Measurements from ENCODE around the gene MS4A10. TPM values are rescaled to one million over a fixed set of nuclear protein-coding genes. Genes with fewer than 3 reads are reported as not detected.

Gene MS4A10
- total and polyA plus RNA-seq, 2 of the 8 experiments (the other 6 are each of a cell fraction or from before 2014, with no cell fraction given), result not detected

DNA sequence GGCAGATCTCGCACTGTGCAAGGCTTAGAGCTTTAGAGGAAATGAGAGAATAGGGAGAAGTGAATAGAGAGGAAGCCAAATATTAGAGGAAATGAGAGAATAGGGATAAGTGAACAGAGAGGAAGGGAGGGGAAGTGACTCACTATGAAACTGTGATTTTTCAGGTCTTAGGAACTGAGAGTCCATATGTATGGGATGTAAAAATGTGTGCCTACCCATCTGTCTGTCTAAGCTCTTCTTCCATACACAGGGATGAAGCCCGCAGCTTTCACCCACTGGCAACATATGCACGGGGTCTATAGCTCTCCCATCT lies 50.4 kb downstream of the MS4A10 start:
- Histone ChIP-seq H3K4ac (replicated peaks; ENCODE audit: insufficient read length, low read depth, low read length) (no peak overlapping the region), H4K20me1 (replicated peaks in 1 of 2; ENCODE audit: control insufficient read depth in 1 of 2, insufficient read depth in 2 of 2, low read length in 2 of 2) (no peaks in the 10 kb centered on the region), H4K5ac (ENCODE audit: insufficient read length, low read depth, low read length) (no peak overlapping the region), H3K14ac (ENCODE audit: insufficient read length) (no peak overlapping the region), H2BK12ac (ENCODE audit: low read depth, low read length) (no peak overlapping the region), H3K4me3 (ENCODE audit: extremely low read depth in 1 of 4, insufficient read depth in 2 of 4, low read depth in 3 of 4, low read length in 4 of 4) (no peak overlapping the region), H2BK20ac (ENCODE audit: low read length) (no peak overlapping the region), H3K79me1 (ENCODE audit: low read depth, low read length) (no peaks in the 10 kb centered on the region), H3K36me3 (ENCODE audit: control insufficient read depth in 2 of 4, insufficient read depth in 4 of 4, low read length in 3 of 4) (no peaks in the 10 kb centered on the region), H3K27ac (ENCODE audit: low read depth, low read length) (no peak overlapping the region), H2AFZ (ENCODE audit: low read length) (no peak overlapping the region), H4K91ac (replicated peaks; ENCODE audit: insufficient read length, low read length) (no peak overlapping the region), H3K27me3 (replicated peaks in 1 of 4; ENCODE audit: control insufficient read depth in 3 of 4, extremely low read depth in 1 of 4, insufficient read depth in 3 of 4, low read length in 3 of 4) (no peaks in the 10 kb centered on the region; a peak in 1 of 7 replicates), H3K18ac (ENCODE audit: extremely low read depth, low read length) (no peak overlapping the region), H2BK5ac (ENCODE audit: low read depth, low read length) (no peak overlapping the region), H3K4me2 (ENCODE audit: insufficient read depth in 1 of 2, low read depth in 2 of 2, low read length in 2 of 2) (no peak overlapping the region), H3K4me1 (replicated peaks in 1 of 4; ENCODE audit: control insufficient read depth in 3 of 4, insufficient read depth in 4 of 4, low read length in 3 of 4) (no peaks in the 10 kb centered on the region; a peak in 2 of 7 replicates), H3K9ac (replicated peaks in 1 of 4; ENCODE audit: extremely low read depth in 1 of 4, low read depth in 3 of 4, low read length in 3 of 4) (no peak overlapping the region), H3K23me2 (ENCODE audit: low read depth, low read length) (no peaks in the 10 kb centered on the region), H3K79me2 (ENCODE audit: control insufficient read depth in 1 of 2, insufficient read depth in 2 of 2, low read length in 2 of 2) (no peaks in the 10 kb centered on the region), H3K9me3 (ENCODE audit: insufficient read depth in 2 of 2, low read depth in 1 of 2, low read length in 1 of 2) (no peaks in the 10 kb centered on the region), H2BK15ac (ENCODE audit: low read length) (no peak overlapping the region), H2AK5ac (ENCODE audit: low read depth, low read length) (no peak overlapping the region), H2BK120ac (replicated peaks; ENCODE audit: low read depth, low read length) (no peak overlapping the region), H4K8ac (ENCODE audit: extremely low read depth, insufficient read depth, low read length) (no peak overlapping the region), H3K23ac (ENCODE audit: insufficient read length) (no peak overlapping the region), H3K56ac (replicated peaks; ENCODE audit: insufficient read length, low read depth, low read length) (no peak overlapping the region)
- ChIA-PET POLR2A (ENCODE audit: partially characterized antibody) (no interaction called here), CTCF (ENCODE audit: partially characterized antibody) (interaction anchor here (0.7 to 18.0 kb wide), 4 partner anchors 32 to 95 kb away, joined by 3 to 522 read pairs (median 6); partner anchors contain the start of genes PRPF19 and ZP1)
- WGBS, 2 experiments (ENCODE audit: extremely low coverage in 1 of 2, insufficient coverage in 1 of 2, insufficient read length in 1 of 2, insufficient replicate concordance in 2 of 2, low coverage in 1 of 2, low lambda C conversion rate in 2 of 2, missing lambda C conversion rate in 1 of 2), result 72% methylated on average over 3 of the region's 3 CpGs; no CpG with 5 or more reads in 1 of the 2 experiments
- DNase-seq (ENCODE audit: low read depth in 1 of 2, low spot score in 2 of 2) (no peak), FAIRE-seq (no peak)
- TF ChIP-seq EGR1 (IDR thresholded peaks at IDR 0.05; ENCODE audit: borderline replicate concordance, low read depth, low read length), result no peak
- TF ChIP-seq, protein P1, sequence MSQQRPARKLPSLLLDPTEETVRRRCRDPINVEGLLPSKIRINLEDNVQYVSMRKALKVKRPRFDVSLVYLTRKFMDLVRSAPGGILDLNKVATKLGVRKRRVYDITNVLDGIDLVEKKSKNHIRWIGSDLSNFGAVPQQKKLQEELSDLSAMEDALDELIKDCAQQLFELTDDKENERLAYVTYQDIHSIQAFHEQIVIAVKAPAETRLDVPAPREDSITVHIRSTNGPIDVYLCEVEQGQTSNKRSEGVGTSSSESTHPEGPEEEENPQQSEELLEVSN (IDR thresholded peaks at IDR 0.05), result no peak
- TF ChIP-seq MAFK (IDR thresholded peaks at IDR 0.05; ENCODE audit: low read depth, low read length), result no peak
- no peak for TF ChIP-seq BRCA1 (IDR thresholded peaks at IDR 0.05; ENCODE audit: low read depth, low read length)
- TF ChIP-seq TAF7 (optimal IDR thresholded peaks at IDR 0.05; ENCODE audit: borderline replicate concordance, low read depth, low read length), result no peak
- no peak for TF ChIP-seq GTF2F1 (IDR thresholded peaks at IDR 0.05; ENCODE audit: borderline replicate concordance, low read depth, low read length)
- TF ChIP-seq TEAD4 (IDR thresholded peaks at IDR 0.05; ENCODE audit: low read depth, low read length), result no peak
- TF ChIP-seq RXRA (IDR thresholded peaks at IDR 0.05; ENCODE audit: insufficient read depth, low read depth, low read length), result no peak
- TF ChIP-seq BCL11A (IDR thresholded peaks at IDR 0.05; ENCODE audit: low read depth in 2 of 2, low read length in 2 of 2), result no peak
- TF ChIP-seq RNF2 (IDR thresholded peaks at IDR 0.05; ENCODE audit: borderline replicate concordance, low read depth, low read length, missing control alignments, poor library complexity, severe bottlenecking), result no peak
- no peak for TF ChIP-seq SIRT6 (IDR thresholded peaks at IDR 0.05; ENCODE audit: low read length)
- TF ChIP-seq, protein P2, sequence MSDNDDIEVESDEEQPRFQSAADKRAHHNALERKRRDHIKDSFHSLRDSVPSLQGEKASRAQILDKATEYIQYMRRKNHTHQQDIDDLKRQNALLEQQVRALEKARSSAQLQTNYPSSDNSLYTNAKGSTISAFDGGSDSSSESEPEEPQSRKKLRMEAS (IDR thresholded peaks at IDR 0.05), result no peak

All from H1 (cell line).